NCI-H1417 treated with DMSO at 0.1 percent for 48 hours (cell line): ENCODE data around the gene GRID1.

Experiments used
- DNase-seq: peaks from one replicate; lab custom pipeline; 2025; lab: John Stamatoyannopoulos, UW

Gene GRID1

GRCh38 chr10:85650791-85651496, 715.7 kb downstream of the GRID1 start:
- DNase-seq = no peak

- no peak for DNase-seq
Observed at GRCh38 chr10:85649461-85649860, 717.1 kb downstream of the GRID1 start.

GRCh38 chr10:85648279-85648754, 718.3 kb downstream of the GRID1 start:
- DNase-seq = no peak

- no peak for DNase-seq
Observed at GRCh38 chr10:85647741-85648140, 718.9 kb downstream of the GRID1 start.

GRCh38 chr10:85645926-85646711, 720.5 kb downstream of the GRID1 start:
- no peak for DNase-seq

- DNase-seq = no peak
Observed at GRCh38 chr10:85645053-85645452, 721.5 kb downstream of the GRID1 start.

GRCh38 chr10:85643845-85644525, 722.6 kb downstream of the GRID1 start:
- DNase-seq = no peak

- DNase-seq = no peak
Observed at GRCh38 chr10:85643171-85643844, 723.3 kb downstream of the GRID1 start.

GRCh38 chr10:85642421-85643170, 724.0 kb downstream of the GRID1 start:
- no peak for DNase-seq

GRCh38 chr10:85642082-85642420, 724.5 kb downstream of the GRID1 start:
- DNase-seq = no peak

- DNase-seq = no peak
Observed at GRCh38 chr10:85641479-85642009, 725.1 kb downstream of the GRID1 start.

GRCh38 chr10:85638797-85639196, 727.8 kb downstream of the GRID1 start:
- no peak for DNase-seq

- DNase-seq = no peak
Observed at GRCh38 chr10:85635650-85636049, 730.9 kb downstream of the GRID1 start.

GRCh38 chr10:85624511-85624910, 742.1 kb downstream of the GRID1 start:
- no peak for DNase-seq

GRCh38 chr10:85623758-85624157, 742.8 kb downstream of the GRID1 start:
- DNase-seq = no peak

GRCh38 chr10:85623342-85623741, 743.3 kb downstream of the GRID1 start:
- DNase-seq = no peak

GRCh38 chr10:85622425-85622824, 744.2 kb downstream of the GRID1 start:
- no peak for DNase-seq

- no peak for DNase-seq
Observed at GRCh38 chr10:85621562-85621961, 745.0 kb downstream of the GRID1 start.

GRCh38 chr10:85620807-85621206, 745.8 kb downstream of the GRID1 start:
- no peak for DNase-seq

GRCh38 chr10:85619832-85620231, 746.8 kb downstream of the GRID1 start:
- no peak for DNase-seq

- no peak for DNase-seq
Observed at GRCh38 chr10:85618841-85619240, 747.8 kb downstream of the GRID1 start.
